Prostate gland (tissue), 2 donors: ENCODE results near the gene ACER2. TPM values are rescaled to one million over a fixed set of nuclear protein-coding genes. Genes with fewer than 3 reads are reported as not detected.
"Not testable (repeated sequence)": the region's sequence is repeated elsewhere in the genome, so short reads cannot be mapped to it uniquely, and the experiment has no call there.

ENCODE experiments used
- DNase-seq: peaks from one replicate; pipeline ENCODE4 v3.0.0-alpha.2; 2019; ENCODE audit warnings: low spot score
- H3K27ac ChIP-seq, 2 donors: fragments of 200-600 bp; sonication (generic); 2 replicates each; pipeline ENCODE4 v1.5.1; 2017 to 2019
- H3K27me3 ChIP-seq: fragments of 200-600 bp; sonication (generic); replicated peaks from 2 replicates; pipeline ENCODE4 v1.5.1; 2019; ENCODE audit not compliant: insufficient read depth
- H3K36me3 ChIP-seq, 2 donors: fragments of 200-600 bp; sonication (generic); 1 replicate in 1 of 2; 2 replicates in 1 of 2; pipeline versions ENCODE4 v1.5.1 to v1.8.1; 2017 to 2019
- H3K4me1 ChIP-seq: fragments of 200-600 bp; sonication (generic); replicated peaks from 2 replicates; pipeline ENCODE4 v1.5.1; 2019
- H3K4me3 ChIP-seq, 2 donors: fragments of 200-600 bp; sonication (generic); 2 replicates each; pipeline ENCODE4 v1.5.1; 2017 to 2019
- H3K9me3 ChIP-seq: fragments of 200-600 bp; sonication (generic); 2 replicates; pipeline ENCODE4 v1.5.1; 2017
- CTCF ChIP-seq, 4 experiments: fragments of 200-600 bp in 2 of 4; fragments of 450-650 bp in 2 of 4; sonication (generic) in 2 of 4; IDR thresholded peaks; 1 replicate in 3 of 4; 2 replicates in 1 of 4; pipeline ENCODE4 v1.5.1; 2016 to 2019; ENCODE audit warnings: antibody characterized with exemption in 4 of 4, mild to moderate bottlenecking in 2 of 4, moderate library complexity in 2 of 4
- POLR2A ChIP-seq: fragments of 450-650 bp; IDR thresholded peaks from one replicate; pipeline ENCODE4 v1.6.1; 2016; ENCODE audit warnings: antibody characterized with exemption, mild to moderate bottlenecking
- POLR2AphosphoS5 ChIP-seq: sonication (generic); formaldehyde crosslinking; IDR thresholded peaks from one replicate; pipeline ENCODE4 v1.6.1; 2017; ENCODE audit warnings: antibody characterized with exemption
- whole genome bisulfite sequencing: methylation state at CpG from one replicate; pipeline ENCODE4 v1.1.5; 2018; 5-methylcytosine and 5-hydroxymethylcytosine counted together
- intact Hi-C: fragments of 100-400 bp; cut with DNase I; formaldehyde crosslinking; loops from one replicate; pipeline ENCODE4 v1.14.2; 2022
- total RNA-seq, 2 donors: library from RNA; depleted of rRNA; stranded (reverse); fragments of >200 nt; gene quantifications; one replicate each; pipeline ENCODE4 v1.1.0, GENCODE V29; 2016

ACER2 gene
- total RNA-seq, 2 donors from 2014 or later, result 11.1 to 14.0 TPM

- Histone ChIP-seq H3K27ac (no peak overlapping the region), H3K27me3 (no peaks in the 10 kb centered on the region), H3K36me3 (no peaks in the 10 kb centered on the region), H3K9me3 (no peaks in the 10 kb centered on the region), H3K4me1 (no peaks in the 10 kb centered on the region), H3K4me3 (no peak overlapping the region)
- WGBS, result 84% methylated on average over 8 of the region's 8 CpGs
- intact Hi-C loops, result no loop called here
- TF ChIP-seq POLR2A, result no peak
- no peak for TF ChIP-seq CTCF (IDR thresholded peaks at IDR 0.05)
- no peak for TF ChIP-seq POLR2AphosphoS5
- DNase-seq, result no peak
Measured at GRCh38 chr9:19411316-19411715, 2.5 kb downstream of the ACER2 start.

GRCh38 chr9:19413456-19413855 lies 4.6 kb downstream of the ACER2 start:
- H3K36me3 ChIP-seq, H3K27me3 ChIP-seq, H3K4me3 ChIP-seq, DNase-seq, H3K9me3 ChIP-seq, H3K27ac ChIP-seq, H3K4me1 ChIP-seq, intact Hi-C loops: not testable (repeated sequence)
- WGBS, result 69% methylated on average over 3 of the region's 3 CpGs

- Histone ChIP-seq H3K4me1 (no peaks in the 10 kb centered on the region), H3K27ac (no peak overlapping the region), H3K36me3 (no peaks in the 10 kb centered on the region), H3K4me3 (no peak overlapping the region), H3K27me3 (no peaks in the 10 kb centered on the region), H3K9me3 (no peaks in the 10 kb centered on the region)
- WGBS, result 90% methylated on average over 2 of the region's 2 CpGs
- TF ChIP-seq CTCF (IDR thresholded peaks at IDR 0.05), result no peak
- TF ChIP-seq POLR2A, result no peak
- TF ChIP-seq POLR2AphosphoS5, result no peak
- intact Hi-C loops, result no loop called here
- no peak for DNase-seq
Measured at GRCh38 chr9:19416143-19416542, 7.3 kb downstream of the ACER2 start.

GRCh38 chr9:19420877-19421276 lies 12.1 kb downstream of the ACER2 start:
- 95% methylated on average over 1 of the region's 1 CpG for WGBS

GRCh38 chr9:19423163-19423562 lies 14.4 kb downstream of the ACER2 start:
- intact Hi-C loops, result no loop called here
- no peaks in the 10 kb centered on the region for H3K4me1 ChIP-seq
- TF ChIP-seq CTCF (IDR thresholded peaks at IDR 0.05) (no peak), POLR2A (no peak), POLR2AphosphoS5 (no peak)
- H3K27me3 ChIP-seq, result no peaks in the 10 kb centered on the region
- no peak for DNase-seq
- H3K9me3 ChIP-seq, result no peaks in the 10 kb centered on the region
- no peak overlapping the region for H3K4me3 ChIP-seq
- 97% methylated on average over 3 of the region's 3 CpGs for WGBS
- H3K36me3 ChIP-seq, result no peaks in the 10 kb centered on the region
- H3K27ac ChIP-seq, result no peak overlapping the region

More at GRCh38 chr9:19420877-19421276, 12.1 kb downstream of the ACER2 start:
- Histone ChIP-seq H3K27me3 (no peaks in the 10 kb centered on the region), H3K4me3 (no peak overlapping the region), H3K9me3 (no peaks in the 10 kb centered on the region), H3K27ac (no peak overlapping the region), H3K4me1 (no peaks in the 10 kb centered on the region), H3K36me3 (no peaks in the 10 kb centered on the region)
- intact Hi-C loops, result no loop called here
- DNase-seq, result no peak
- TF ChIP-seq POLR2A, result no peak

- Histone ChIP-seq H3K27me3 (no peaks in the 10 kb centered on the region), H3K4me1 (no peaks in the 10 kb centered on the region), H3K27ac (no peak overlapping the region), H3K9me3 (no peaks in the 10 kb centered on the region), H3K36me3 (no peaks in the 10 kb centered on the region), H3K4me3 (no peak overlapping the region)
- no peak for TF ChIP-seq POLR2A
- no peak for TF ChIP-seq CTCF (IDR thresholded peaks at IDR 0.05)
- TF ChIP-seq POLR2AphosphoS5, result no peak
- intact Hi-C loops, result no loop called here
- 45% methylated on average over 3 of the region's 3 CpGs for WGBS
- no peak for DNase-seq
Measured at GRCh38 chr9:19424176-19424779, 15.5 kb downstream of the ACER2 start.
